Gastrocnemius medialis (tissue), 4 donors: ENCODE results near the gene STK33.

Experiments used
- CTCF ChIP-seq, 5 experiments: fragments of 450-650 bp in 3 of 5; fragments of 200-600 bp in 2 of 5; sonication (generic) in 2 of 5; IDR thresholded peaks in 4 of 5; conservative IDR thresholded peaks in 1 of 5; 1 replicate in 4 of 5; 2 replicates in 1 of 5; pipeline ENCODE4 v1.5.1; 2016 to 2019; ENCODE audit warnings: antibody characterized with exemption in 5 of 5, mild to moderate bottlenecking in 3 of 5, moderate library complexity in 3 of 5
- POLR2A ChIP-seq, 2 donors: fragments of 450-650 bp; IDR thresholded peaks; one replicate each; pipeline ENCODE4 v1.6.1; 2017; ENCODE audit warnings: antibody characterized with exemption in 2 of 2, mild to moderate bottlenecking in 2 of 2, moderate library complexity in 2 of 2

GRCh38 chr11:8370812-8371515 is 223.1 kb downstream of the STK33 start:
- TF ChIP-seq CTCF (IDR thresholded peaks at IDR 0.05 in 4 of 5, conservative IDR thresholded peaks at IDR 0.05 in 1 of 5) (no peak), POLR2A (IDR thresholded peaks at IDR 0.05) (no peak)
